AG09319 (cell line): ENCODE data around the gene BTRC.
"Not testable (repeated sequence)": the region's sequence is repeated elsewhere in the genome, so short reads cannot be mapped to it uniquely, and the experiment has no call there.

ENCODE experiments used
- DNase-seq: peaks from one replicate; pipeline ENCODE4 v3.0.0-alpha.2; 2010; ENCODE audit warnings: low read depth; ENCODE audit errors: extremely low read depth
- CTCF ChIP-seq: IDR thresholded peaks from 2 replicates; pipeline ENCODE4 v1.5.1; 2011; ENCODE audit warnings: low read depth, mild to moderate bottlenecking, inconsistent platforms, low read length, moderate library complexity

BTRC gene

GRCh38 chr10:101363850-101364400 lies 10.0 kb downstream of the BTRC start:
- no peak for DNase-seq
- TF ChIP-seq CTCF = no peak

- DNase-seq = no peak
- no peak for TF ChIP-seq CTCF
Observed at GRCh38 chr10:101364721-101365120, 10.8 kb downstream of the BTRC start.

- no peak for TF ChIP-seq CTCF
- DNase-seq = no peak
Observed at GRCh38 chr10:101367569-101368453, 13.8 kb downstream of the BTRC start.

- DNase-seq = no peak
- no peak for TF ChIP-seq CTCF
Observed at GRCh38 chr10:101373063-101373462, 19.1 kb downstream of the BTRC start.

GRCh38 chr10:101373993-101374392 lies 20.0 kb downstream of the BTRC start:
- not testable (repeated sequence) for DNase-seq

- DNase-seq = no peak
- no peak for TF ChIP-seq CTCF
Observed at GRCh38 chr10:101375076-101375475, 21.1 kb downstream of the BTRC start.

- DNase-seq = no peak
- TF ChIP-seq CTCF = no peak
Observed at GRCh38 chr10:101379663-101380352, 25.8 kb downstream of the BTRC start.
